Osteocyte (in vitro differentiated cells): ENCODE measurements around the gene SEMA6D. TPM values are rescaled to one million over a fixed set of nuclear protein-coding genes. Genes with fewer than 3 reads are reported as not detected.
A peak's percentile ranks its signal among the peaks of the same experiment; 100 is the strongest.

Experiments
- DNase-seq: peaks from one replicate; pipeline ENCODE4 v3.0.0; 2021; ENCODE audit warnings: mixed read lengths; ENCODE audit not compliant: unreplicated experiment; ENCODE audit errors: extremely low spot score
- H3K27ac Mint-ChIP-seq: one replicate; pipeline ENCODE4 v1.8.0; 2021; ENCODE audit warnings: mild to moderate bottlenecking, mixed read lengths; ENCODE audit not compliant: unreplicated experiment
- H3K27me3 Mint-ChIP-seq: one replicate; pipeline ENCODE4 v1.8.0; 2021; ENCODE audit warnings: mixed read lengths; ENCODE audit not compliant: unreplicated experiment
- H3K36me3 Mint-ChIP-seq: one replicate; pipeline ENCODE4 v1.8.0; 2021; ENCODE audit warnings: mixed read lengths; ENCODE audit not compliant: unreplicated experiment
- H3K4me1 Mint-ChIP-seq: one replicate; pipeline ENCODE4 v1.8.0; 2021; ENCODE audit warnings: mixed read lengths; ENCODE audit not compliant: unreplicated experiment
- H3K4me3 Mint-ChIP-seq: one replicate; pipeline ENCODE4 v1.8.0; 2021; ENCODE audit warnings: mild to moderate bottlenecking, moderate library complexity, mixed read lengths; ENCODE audit not compliant: unreplicated experiment
- H3K9me3 Mint-ChIP-seq: one replicate; pipeline ENCODE4 v1.8.0; 2021; ENCODE audit warnings: mixed read lengths; ENCODE audit not compliant: unreplicated experiment
- total RNA-seq: library from RNA; stranded (reverse); gene quantifications from 2 replicates; pipeline ENCODE4 v1.2.1, GENCODE V29; 2021
- TF ChIP-seq, protein P1 (sequence below): fragments of 200-600 bp; sonication (generic); IDR thresholded peaks from 2 replicates; pipeline ENCODE4 v1.5.0; 2021; ENCODE audit warnings: antibody characterized with exemption, mild to moderate bottlenecking, moderate library complexity

The SEMA6D gene
- total RNA-seq, 1 donor from 2014 or later: 11.9 TPM

DNA sequence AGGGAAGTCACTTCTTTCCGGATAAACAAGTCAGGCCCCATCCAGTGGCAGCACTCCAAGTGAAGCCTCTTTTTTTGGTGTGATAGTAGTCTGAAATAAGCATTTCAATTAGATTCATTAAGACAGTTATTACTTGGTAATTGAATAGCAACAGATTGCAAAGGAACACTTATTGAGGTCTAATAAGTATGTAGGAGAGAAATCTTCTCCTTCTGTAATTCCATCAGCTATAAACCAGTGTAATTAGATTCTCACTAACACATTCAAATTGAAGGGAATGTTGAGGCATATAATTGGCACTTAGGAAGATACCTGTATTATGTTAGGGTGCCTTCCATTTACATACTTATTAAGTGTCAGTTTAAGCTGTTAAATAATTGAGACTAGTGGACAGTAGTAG lies 73.9 kb downstream of the SEMA6D start:
- DNase-seq: no peak
- Mint-ChIP-seq H3K4me3 (no peak overlapping the region), H3K36me3 (no peaks in the 10 kb centered on the region), H3K27ac (no peak overlapping the region), H3K27me3 (peaks cover 14% of the 10 kb centered on the region), H3K4me1 (peaks cover 8% of the 10 kb centered on the region), H3K9me3 (no peaks in the 10 kb centered on the region)
- TF ChIP-seq, protein P1, sequence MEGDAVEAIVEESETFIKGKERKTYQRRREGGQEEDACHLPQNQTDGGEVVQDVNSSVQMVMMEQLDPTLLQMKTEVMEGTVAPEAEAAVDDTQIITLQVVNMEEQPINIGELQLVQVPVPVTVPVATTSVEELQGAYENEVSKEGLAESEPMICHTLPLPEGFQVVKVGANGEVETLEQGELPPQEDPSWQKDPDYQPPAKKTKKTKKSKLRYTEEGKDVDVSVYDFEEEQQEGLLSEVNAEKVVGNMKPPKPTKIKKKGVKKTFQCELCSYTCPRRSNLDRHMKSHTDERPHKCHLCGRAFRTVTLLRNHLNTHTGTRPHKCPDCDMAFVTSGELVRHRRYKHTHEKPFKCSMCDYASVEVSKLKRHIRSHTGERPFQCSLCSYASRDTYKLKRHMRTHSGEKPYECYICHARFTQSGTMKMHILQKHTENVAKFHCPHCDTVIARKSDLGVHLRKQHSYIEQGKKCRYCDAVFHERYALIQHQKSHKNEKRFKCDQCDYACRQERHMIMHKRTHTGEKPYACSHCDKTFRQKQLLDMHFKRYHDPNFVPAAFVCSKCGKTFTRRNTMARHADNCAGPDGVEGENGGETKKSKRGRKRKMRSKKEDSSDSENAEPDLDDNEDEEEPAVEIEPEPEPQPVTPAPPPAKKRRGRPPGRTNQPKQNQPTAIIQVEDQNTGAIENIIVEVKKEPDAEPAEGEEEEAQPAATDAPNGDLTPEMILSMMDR: no peak

DNA sequence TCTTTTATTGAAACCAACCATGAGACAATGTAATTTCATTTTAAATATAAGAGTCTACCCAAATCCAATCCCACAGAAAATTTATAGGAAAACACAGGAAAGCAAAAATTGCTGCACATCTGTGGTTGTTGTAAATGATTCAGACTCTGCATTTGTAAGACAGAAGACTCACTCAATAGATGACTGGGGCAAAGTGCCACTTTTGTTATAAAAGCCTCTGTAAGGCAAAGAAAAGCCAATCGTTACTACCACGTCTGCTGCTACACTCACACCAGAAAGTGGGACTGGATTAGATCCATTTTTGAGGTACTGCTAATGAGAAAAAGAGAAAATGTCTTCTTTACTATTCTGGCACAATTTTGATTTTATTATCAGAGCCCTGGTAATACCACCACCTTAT lies 74.9 kb downstream of the SEMA6D start:
- Mint-ChIP-seq H3K4me3 (no peak overlapping the region), H3K27ac (no peak overlapping the region), H3K27me3 (peaks cover 17% of the 10 kb centered on the region), H3K36me3 (no peaks in the 10 kb centered on the region), H3K9me3 (no peaks in the 10 kb centered on the region), H3K4me1 (peaks cover 8% of the 10 kb centered on the region)
- DNase-seq: no peak
- TF ChIP-seq, protein P1: no peak

DNA sequence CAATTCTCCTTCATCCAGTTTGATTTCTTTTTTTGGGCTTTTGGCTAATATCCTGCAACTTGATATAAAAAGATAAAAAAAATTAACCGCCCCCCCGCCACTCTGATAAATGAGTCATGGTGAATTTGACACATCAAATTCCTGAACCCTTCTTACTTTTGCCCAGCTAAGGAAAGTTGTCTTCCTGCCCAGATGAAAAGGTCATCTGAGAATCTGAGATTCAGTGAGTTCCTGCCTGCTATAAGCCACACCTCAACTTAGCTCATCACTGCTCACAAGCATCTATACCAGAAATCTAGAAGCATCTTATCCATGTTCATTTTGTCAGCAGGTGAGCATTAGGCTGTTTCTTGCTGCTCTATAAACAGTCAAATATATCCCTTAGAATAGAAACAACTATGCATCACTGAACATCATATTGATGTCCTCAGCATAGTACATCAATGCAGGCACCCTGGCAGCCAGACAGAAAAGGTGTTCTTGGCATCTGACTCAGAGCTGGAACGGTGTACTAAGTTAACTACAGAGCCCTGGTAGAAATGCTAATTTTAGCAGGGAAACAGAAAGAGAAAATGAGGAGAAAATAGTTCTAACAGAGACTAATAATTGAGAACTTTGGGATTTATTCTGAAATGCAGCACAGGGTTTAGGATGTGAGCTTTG lies 77.1 kb downstream of the SEMA6D start:
- TF ChIP-seq, protein P1: no peak
- no peak overlapping the region for H3K27ac Mint-ChIP-seq
- H3K36me3 Mint-ChIP-seq: no peaks in the 10 kb centered on the region
- H3K27me3 Mint-ChIP-seq: peaks cover 24% of the 10 kb centered on the region
- no peak for DNase-seq
- H3K4me1 Mint-ChIP-seq: peaks cover 6% of the 10 kb centered on the region
- no peak overlapping the region for H3K4me3 Mint-ChIP-seq
- no peaks in the 10 kb centered on the region for H3K9me3 Mint-ChIP-seq

DNA sequence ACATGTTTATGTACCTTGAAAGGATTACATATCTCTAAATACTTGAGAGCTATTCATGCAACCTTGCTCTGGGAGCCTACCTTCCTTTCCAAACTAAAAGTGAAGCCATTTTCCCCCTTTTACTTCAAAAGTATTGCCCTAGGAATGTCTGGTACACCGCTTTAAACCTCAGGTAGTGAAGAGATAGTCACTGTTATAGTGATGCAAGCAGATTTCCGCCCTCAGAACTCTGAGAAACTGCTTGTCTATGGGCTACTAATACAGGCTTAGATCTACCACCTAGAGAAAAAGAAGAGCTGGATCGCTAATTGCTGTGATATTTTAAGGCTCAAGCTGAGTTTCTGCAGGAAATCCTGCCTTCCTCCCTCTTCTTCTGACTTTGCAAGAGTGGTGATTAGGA lies 78.6 kb downstream of the SEMA6D start:
- peaks cover 6% of the 10 kb centered on the region for H3K4me1 Mint-ChIP-seq
- no peak overlapping the region for H3K27ac Mint-ChIP-seq
- no peaks in the 10 kb centered on the region for H3K9me3 Mint-ChIP-seq
- peaks cover 26% of the 10 kb centered on the region for H3K27me3 Mint-ChIP-seq
- H3K4me3 Mint-ChIP-seq: no peak overlapping the region
- DNase-seq: no peak
- H3K36me3 Mint-ChIP-seq: no peaks in the 10 kb centered on the region
- TF ChIP-seq, protein P1: no peak

DNA sequence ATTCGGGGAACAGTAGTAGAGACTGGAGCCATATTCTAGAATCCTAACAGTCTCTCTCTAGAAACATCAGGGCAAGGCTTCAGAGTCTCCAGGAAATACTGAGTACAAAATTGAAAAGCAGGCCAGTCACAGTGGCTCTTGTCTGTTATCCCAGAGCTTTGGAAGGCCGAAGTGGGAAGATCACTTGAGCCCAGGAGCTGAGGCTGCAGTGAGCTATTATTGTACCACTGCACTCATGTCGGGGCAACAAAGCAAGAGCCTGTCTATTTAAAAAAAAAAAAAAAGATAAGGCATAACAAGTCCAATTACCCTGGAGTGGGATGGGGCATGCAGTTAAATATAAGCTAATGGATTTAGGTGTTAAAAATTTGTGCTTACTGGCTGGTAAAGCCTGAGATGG lies 79.0 kb downstream of the SEMA6D start:
- TF ChIP-seq, protein P1: no peak
- peak; percentile 4 for DNase-seq
- no peak overlapping the region for H3K4me3 Mint-ChIP-seq
- H3K4me1 Mint-ChIP-seq: peaks cover 6% of the 10 kb centered on the region
- H3K36me3 Mint-ChIP-seq: no peaks in the 10 kb centered on the region
- H3K27me3 Mint-ChIP-seq: peaks cover 26% of the 10 kb centered on the region
- no peaks in the 10 kb centered on the region for H3K9me3 Mint-ChIP-seq
- H3K27ac Mint-ChIP-seq: no peak overlapping the region
